GM23248 (cell line): ENCODE results near the gene SNX5.

ENCODE experiments used
- EZH2 ChIP-seq: fragments of 200-600 bp; sonication (generic); IDR thresholded peaks from 2 replicates; pipeline ENCODE4 v1.6.1; 2018; ENCODE audit warnings: antibody characterized with exemption, mild to moderate bottlenecking; ENCODE audit not compliant: insufficient read depth, poor library complexity, severe bottlenecking
- EZH2phosphoT487 ChIP-seq: fragments of 200-600 bp; sonication (generic); IDR thresholded peaks from 2 replicates; pipeline ENCODE4 v1.6.1; 2018; ENCODE audit warnings: antibody characterized with exemption, moderate library complexity, mild to moderate bottlenecking, low read depth; ENCODE audit not compliant: insufficient read depth

DNA sequence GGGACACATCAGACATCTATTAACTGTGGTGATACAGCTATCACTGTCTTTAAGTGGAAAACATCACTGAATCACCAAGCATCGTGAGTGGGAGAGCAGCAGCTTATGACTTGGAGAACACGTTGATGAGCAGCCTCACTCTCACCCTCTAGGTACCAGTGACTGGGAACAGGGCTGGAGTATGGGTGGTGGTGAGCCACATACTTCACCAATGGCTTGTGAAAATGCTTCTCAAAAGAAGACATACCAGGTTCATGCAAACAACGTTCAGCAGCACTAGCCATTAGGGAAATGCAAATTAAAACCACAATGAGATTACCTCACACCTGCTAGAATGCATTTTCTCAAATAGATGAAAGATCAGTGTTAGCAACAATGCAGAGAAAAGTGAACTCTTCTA, 25.3 kb downstream of the SNX5 start:
- no peak for TF ChIP-seq EZH2
- no peak for TF ChIP-seq EZH2phosphoT487
